Adrenal gland (tissue), 12 donors: ENCODE data around the gene RAC3. TPM values are rescaled to one million over a fixed set of nuclear protein-coding genes. Genes with fewer than 3 reads are reported as not detected.

Experiments
- DNase-seq, 7 donors: peaks; one replicate each; pipeline ENCODE4 v3.0.0-alpha.2; 2019 to 2020
- H3K27ac ChIP-seq, 5 donors: fragments of 200-600 bp; sonication (generic) in 4 of 5; 1 replicate in 3 of 5; 2 replicates in 2 of 5; pipeline versions ENCODE4 v1.5.1 to v1.8.0; 2016 to 2020; ENCODE audit warnings: mild to moderate bottlenecking in 1 of 5
- H3K27me3 ChIP-seq: fragments of 200-600 bp; 2 replicates; pipeline ENCODE4 v1.8.0; 2021
- H3K36me3 ChIP-seq, 2 donors: fragments of 200-600 bp; replicated peaks in 1 of 2; 1 replicate in 1 of 2; 2 replicates in 1 of 2; pipeline versions ENCODE4 v1.5.1 to v1.8.0; 2018 to 2022
- H3K4me1 ChIP-seq, 2 donors: fragments of 200-600 bp; replicated peaks in 1 of 2; 1 replicate in 1 of 2; 2 replicates in 1 of 2; pipeline versions ENCODE4 v1.5.1 to v1.8.0; 2018 to 2021
- H3K4me3 ChIP-seq, 4 donors: fragments of 200-600 bp; sonication (generic) in 3 of 4; one replicate each; pipeline ENCODE4 v1.5.1; 2016 to 2018
- H3K9me3 ChIP-seq, 3 donors: fragments of 200-600 bp; sonication (generic) in 1 of 3; replicated peaks in 1 of 3; 1 replicate in 2 of 3; 2 replicates in 1 of 3; pipeline versions ENCODE4 v1.5.1 to v1.8.0; 2016 to 2021
- CTCF ChIP-seq, 6 experiments: fragments of 450-650 bp in 4 of 6; fragments of 200-600 bp in 2 of 6; sonication (generic) in 1 of 6; IDR thresholded peaks; 1 replicate in 5 of 6; 2 replicates in 1 of 6; pipeline versions ENCODE4 v1.5.1 to v1.8.0; 2016 to 2021; ENCODE audit warnings: antibody characterized with exemption in 6 of 6, mild to moderate bottlenecking in 2 of 6, moderate library complexity in 1 of 6
- POLR2A ChIP-seq, 2 donors: fragments of 450-650 bp; IDR thresholded peaks; one replicate each; pipeline ENCODE4 v1.6.1; 2017; ENCODE audit warnings: antibody characterized with exemption in 2 of 2, mild to moderate bottlenecking in 2 of 2, moderate library complexity in 1 of 2
- whole genome bisulfite sequencing, 4 donors: extraction: QIAGEN DNeasy Blood & Tissue Kit in 2 of 4; methylation state at CpG; one replicate each; pipeline versions ENCODE4 v1.1.5 to v1.1.7; 2013 to 2017; 5-methylcytosine and 5-hydroxymethylcytosine counted together
- intact Hi-C, 2 donors: fragments of 100-400 bp; cut with DNase I; formaldehyde crosslinking; loops; one replicate each; pipeline versions ENCODE4 v1.14.1 to v1.15.0; 2022 to 2023
- polyA plus RNA-seq, 3 donors: library from polyadenylated mRNA; stranded (reverse); fragments of 200-250 nt in 2 of 3; fragments of 350-450 nt in 1 of 3; fragmentation: Illumina TruSeq in 1 of 3; extraction: RNeasy Lipid Tissue Mini Kit (QIAGEN cat#74804) in 1 of 3; gene quantifications; one replicate each; pipeline ENCODE4 v1.2.3, GENCODE V29; 2013 to 2014
- total RNA-seq, 9 donors: library from RNA; depleted of rRNA in 4 of 9; stranded (reverse); fragments of >200 nt in 4 of 9; fragments of 120-200 nt in 1 of 9; fragmentation: NEBNext Ultra II Directional in 1 of 9; extraction: Animal tissue kit (Norgen Biotek cat#: 25700) in 1 of 9; gene quantifications; one replicate each; pipeline versions ENCODE4 v1.1.0 to v1.2.4, GENCODE V29; 2013 to 2023
- donor health status: healthy with polysubstance abuse.
- donor health status: Bipolar disorder and iron deficiency.
- donor health status: DM: yes; HTN: yes; CAD: no.
- donor health status: DM: no; HTN: no; CAD: no.
- donor health status: DM: no; HTN: no; CAD: no.
- donor health status: DM: yes; HTN: yes; CAD: no.

Gene RAC3
- total and polyA plus RNA-seq, 12 donors = 1.6 to 13.5 (median 5.1) TPM

- Histone ChIP-seq H3K4me3 (no peak overlapping the region), H3K9me3 (no peaks in the 10 kb centered on the region), H3K36me3 (no peaks in the 10 kb centered on the region), H3K4me1 (peaks cover 4 to 12% of the 10 kb centered on the region in 2 donors), H3K27ac (no peak overlapping the region), H3K27me3 (no peaks in the 10 kb centered on the region)
- 89 to 91% (median 90%) methylated on average over 23 to 30 of the region's 30 CpGs for WGBS, 4 donors
- no peak for TF ChIP-seq POLR2A (IDR thresholded peaks at IDR 0.05)
- no peak for TF ChIP-seq CTCF (IDR thresholded peaks at IDR 0.05)
- DNase-seq = no peak
- intact Hi-C loops = no loop called here
Measured at GRCh38 chr17:82007495-82008257, 23.8 kb upstream of the RAC3 start.

GRCh38 chr17:82008258-82008940 lies 23.1 kb upstream of the RAC3 start:
- Histone ChIP-seq H3K27ac (no peak overlapping the region), H3K27me3 (no peaks in the 10 kb centered on the region), H3K4me3 (no peak overlapping the region), H3K4me1 (peaks cover 2 to 9% of the 10 kb centered on the region in 2 donors), H3K9me3 (no peaks in the 10 kb centered on the region), H3K36me3 (no peaks in the 10 kb centered on the region)
- TF ChIP-seq CTCF (IDR thresholded peaks at IDR 0.05) (no peak), POLR2A (IDR thresholded peaks at IDR 0.05) (no peak)
- intact Hi-C loops = no loop called here
- WGBS, 4 donors = 89 to 93% (median 91%) methylated on average over 18 to 26 of the region's 26 CpGs
- no peak for DNase-seq

- no peak for DNase-seq
- Histone ChIP-seq H3K4me1 (peaks cover 0 to 3% of the 10 kb centered on the region in 2 donors), H3K9me3 (no peaks in the 10 kb centered on the region), H3K36me3 (no peaks in the 10 kb centered on the region), H3K27ac (no peak overlapping the region), H3K4me3 (no peak overlapping the region), H3K27me3 (no peaks in the 10 kb centered on the region)
- WGBS, 4 donors = 75 to 92% (median 92%) methylated on average over 11 to 28 of the region's 28 CpGs; no CpG with 5 or more reads in 1 of the 4 donors
- intact Hi-C loops = no loop called here
- TF ChIP-seq CTCF (IDR thresholded peaks at IDR 0.05) = no peak
- TF ChIP-seq POLR2A (IDR thresholded peaks at IDR 0.05) = no peak
Measured at GRCh38 chr17:82008941-82009405, 22.5 kb upstream of the RAC3 start.

- Histone ChIP-seq H3K36me3 (no peaks in the 10 kb centered on the region), H3K4me1 (no peaks in the 10 kb centered on the region), H3K4me3 (no peak overlapping the region), H3K27me3 (no peaks in the 10 kb centered on the region), H3K27ac (no peak overlapping the region), H3K9me3 (no peaks in the 10 kb centered on the region)
- 81 to 87% (median 85%) methylated on average over 10 to 15 of the region's 15 CpGs for whole genome bisulfite sequencing, 4 donors
- DNase-seq = no peak
- TF ChIP-seq CTCF (IDR thresholded peaks at IDR 0.05) (no peak), POLR2A (IDR thresholded peaks at IDR 0.05) (no peak)
- intact Hi-C loops = no loop called here
Measured at GRCh38 chr17:82009413-82009812, 22.1 kb upstream of the RAC3 start.
